IMR-90 (cell line): Measurements from ENCODE around the gene NEK8. TPM values are rescaled to one million over a fixed set of nuclear protein-coding genes. Genes with fewer than 3 reads are reported as not detected.

Experiments used
- ATAC-seq: fragments of 200-7000 bp; cut with Tn5 transposase; 2 replicates; pipeline ENCODE4 v1.9.1; 2020; ENCODE audit warnings: low read depth, mild to moderate bottlenecking, moderate library complexity
- BruUV-seq: library from RNA; stranded (reverse); fragments of 400-500 nt; replicated peaks from 2 replicates; lab custom pipeline; 2021; lab: Mats Ljungman, UMichigan
- CTCF ChIA-PET: fragments of 300-600 bp; formaldehyde crosslinking; extraction: SDS; loops from one replicate; lab custom pipeline; 2021; ENCODE audit warnings: antibody characterized with exemption; lab: Yijun Ruan, JAX
- POLR2A ChIA-PET: fragments of 300-600 bp; sonication (Branson Sonifier 250); formaldehyde crosslinking; loops from one replicate; lab custom pipeline; 2022; ENCODE audit warnings: antibody characterized with exemption; ENCODE audit not compliant: unreplicated experiment; lab: Charles Lee
- DNase-seq: peaks from one replicate; pipeline ENCODE4 v3.0.0; 2013
- H2AFZ ChIP-seq: replicated peaks from 2 replicates; pipeline ENCODE3; 2013; ENCODE audit warnings: low read length, mild to moderate bottlenecking; ENCODE audit not compliant: poor library complexity
- H2AK5ac ChIP-seq: 2 replicates; pipeline ENCODE4 v1.6.1; 2013; ENCODE audit warnings: low read depth, low read length, inconsistent platforms
- H2AK9ac ChIP-seq: replicated peaks from 2 replicates; pipeline ENCODE3; 2013; ENCODE audit warnings: mild to moderate bottlenecking, low read depth, low read length, moderate library complexity; ENCODE audit not compliant: poor library complexity
- H2BK120ac ChIP-seq: 2 replicates; pipeline ENCODE4 v1.6.1; 2013; ENCODE audit warnings: low read depth, low read length, inconsistent platforms
- H2BK15ac ChIP-seq: 3 replicates; pipeline ENCODE4 v1.6.1; 2013; ENCODE audit warnings: low read depth, low read length, inconsistent platforms
- H2BK20ac ChIP-seq: 2 replicates; pipeline ENCODE4 v1.6.1; 2013; ENCODE audit warnings: low read depth, mild to moderate bottlenecking, inconsistent platforms, low read length, moderate library complexity
- H2BK5ac ChIP-seq: 2 replicates; pipeline ENCODE4 v1.6.1; 2013; ENCODE audit warnings: mild to moderate bottlenecking, low read depth, low read length, inconsistent platforms; ENCODE audit not compliant: poor library complexity, severe bottlenecking
- H3K14ac ChIP-seq: replicated peaks from 2 replicates; pipeline ENCODE4 v1.6.1; 2013; ENCODE audit warnings: low read depth, low read length, inconsistent platforms
- H3K18ac ChIP-seq: 2 replicates; pipeline ENCODE4 v1.6.1; 2013; ENCODE audit warnings: low read depth, low read length, control low read depth
- H3K23ac ChIP-seq: 2 replicates; pipeline ENCODE4 v1.6.1; 2013; ENCODE audit warnings: low read depth, low read length, inconsistent platforms
- H3K27ac ChIP-seq: 2 replicates; pipeline ENCODE4 v1.5.1; 2013; ENCODE audit warnings: mild to moderate bottlenecking, control low read depth, low read length; ENCODE audit not compliant: insufficient read depth
- H3K27me3 ChIP-seq: 2 replicates; pipeline ENCODE4 v1.6.1; 2013; ENCODE audit warnings: low read length; ENCODE audit not compliant: control insufficient read depth, insufficient read depth
- H3K36me3 ChIP-seq: 2 replicates; pipeline ENCODE4 v1.6.1; 2013; ENCODE audit warnings: low read length, mixed read lengths; ENCODE audit not compliant: control insufficient read depth, insufficient read depth
- H3K4ac ChIP-seq: 2 replicates; pipeline ENCODE4 v1.6.1; 2013; ENCODE audit warnings: low read depth, low read length, inconsistent platforms
- H3K4me1 ChIP-seq: 2 replicates; pipeline ENCODE4 v1.6.1; 2013; ENCODE audit warnings: low read length, mixed read lengths; ENCODE audit not compliant: control insufficient read depth, insufficient read depth
- H3K4me2 ChIP-seq: 2 replicates; pipeline ENCODE4 v1.6.1; 2013; ENCODE audit warnings: low read depth, mild to moderate bottlenecking, control low read depth, low read length, moderate library complexity
- H3K4me3 ChIP-seq: 2 replicates; pipeline ENCODE4 v1.5.1; 2013; ENCODE audit warnings: low read depth, mild to moderate bottlenecking, control low read depth, low read length, moderate library complexity; ENCODE audit not compliant: insufficient read depth
- H3K56ac ChIP-seq: 2 replicates; pipeline ENCODE4 v1.6.1; 2013; ENCODE audit warnings: low read length, inconsistent platforms; ENCODE audit not compliant: insufficient read depth; ENCODE audit errors: extremely low read depth
- H3K79me1 ChIP-seq, 2 experiments: 2 replicates each; pipeline ENCODE4 v1.6.1; 2013; ENCODE audit warnings: low read length in 2 of 2, inconsistent platforms in 1 of 2, low read depth in 1 of 2
- H3K9ac ChIP-seq: 2 replicates; pipeline ENCODE4 v1.6.1; 2013; ENCODE audit warnings: low read depth, low read length, control low read depth
- H3K9me1 ChIP-seq: 2 replicates; pipeline ENCODE4 v1.6.1; 2013; ENCODE audit warnings: low read length, inconsistent platforms; ENCODE audit not compliant: insufficient read depth
- H3K9me3 ChIP-seq: 2 replicates; pipeline ENCODE4 v1.6.1; 2013; ENCODE audit warnings: low read length; ENCODE audit not compliant: control insufficient read depth, insufficient read depth
- H4K20me1 ChIP-seq: 2 replicates; pipeline ENCODE4 v1.6.1; 2013; ENCODE audit warnings: low read length, inconsistent platforms; ENCODE audit not compliant: insufficient read depth
- H4K5ac ChIP-seq: 2 replicates; pipeline ENCODE4 v1.6.1; 2013; ENCODE audit warnings: mild to moderate bottlenecking, low read depth, low read length, control low read depth
- H4K8ac ChIP-seq, 2 experiments: 2 replicates each; pipeline ENCODE4 v1.6.1; 2013; ENCODE audit warnings: low read depth in 2 of 2, low read length in 2 of 2, control low read depth in 1 of 2, inconsistent platforms in 1 of 2
- H4K91ac ChIP-seq: 2 replicates; pipeline ENCODE4 v1.6.1; 2013; ENCODE audit warnings: low read depth, low read length, inconsistent platforms; ENCODE audit not compliant: insufficient read depth
- CEBPB ChIP-seq: IDR thresholded peaks from 2 replicates; pipeline ENCODE4 v1.6.1; 2012; ENCODE audit warnings: low read depth, low read length, improper control_type of control experiment
- MAFK ChIP-seq: IDR thresholded peaks from 2 replicates; pipeline ENCODE4 v1.6.1; 2012; ENCODE audit warnings: low read depth, low read length, improper control_type of control experiment
- MAZ ChIP-seq: IDR thresholded peaks from 2 replicates; pipeline ENCODE4 v1.6.1; 2012; ENCODE audit warnings: low read depth, mild to moderate bottlenecking, low read length, improper control_type of control experiment, moderate library complexity, borderline replicate concordance
- NFE2L2 ChIP-seq: fragments of 150-350 bp; IDR thresholded peaks from 2 replicates; pipeline ENCODE4 v1.6.1; 2016; ENCODE audit warnings: low read depth, mild to moderate bottlenecking, low read length
- RCOR1 ChIP-seq: IDR thresholded peaks from 2 replicates; pipeline ENCODE4 v1.6.1; 2012; ENCODE audit warnings: mild to moderate bottlenecking, low read length, improper control_type of control experiment; ENCODE audit not compliant: insufficient replicate concordance
- RFX5 ChIP-seq: IDR thresholded peaks from 2 replicates; pipeline ENCODE4 v1.8.0; 2012; ENCODE audit warnings: low read depth, mild to moderate bottlenecking, low read length, moderate library complexity
- SMC3 ChIP-seq: fragments of 150-350 bp; IDR thresholded peaks from 2 replicates; pipeline ENCODE4 v1.6.1; 2016; ENCODE audit warnings: low read depth, mild to moderate bottlenecking, antibody characterized with exemption, low read length, moderate library complexity
- WGBS, 2 experiments: methylation state at CpG; one replicate each; pipeline versions ENCODE4 v1.1.5 to v1.1.7; 2013; ENCODE audit warnings: missing lambda C conversion rate in 2 of 2; ENCODE audit not compliant: insufficient read length in 1 of 2; ENCODE audit errors: extremely low coverage in 2 of 2; 5-methylcytosine and 5-hydroxymethylcytosine counted together
- dilution Hi-C: fragments of 300-500 bp; cut with HindIII; formaldehyde crosslinking; loops from one replicate; pipeline ENCODE4 v1.14.3; 2018; ENCODE audit warnings: low sequenced_read_pairs; ENCODE audit not compliant: unreplicated experiment
- in situ Hi-C: fragments of 300-500 bp; cut with MboI; formaldehyde crosslinking; loops from 3 replicates; pipeline ENCODE4 v1.14.3; 2019; ENCODE audit warnings: low sequenced_read_pairs, inconsistent platforms, mixed read lengths
- intact Hi-C: fragments of 100-400 bp; cut with micrococcal nuclease; formaldehyde crosslinking; loops from 2 replicates; pipeline ENCODE4 v1.10.0; 2022
- polyA plus RNA-seq, 3 experiments: library from polyadenylated mRNA; depleted of rRNA; stranded (reverse); fragments of >200 nt; gene quantifications; 2 replicates each; pipeline ENCODE4 v1.2.3, GENCODE V29; 2012; ENCODE audit warnings: low replicate concordance in 1 of 3
- total RNA-seq: library from RNA; depleted of rRNA; stranded (reverse); fragments of >200 nt; gene quantifications from 2 replicates; pipeline ENCODE4 v1.2.3, GENCODE V29; 2012
- TF ChIP-seq, protein P1 (sequence below): conservative IDR thresholded peaks from 2 replicates; pipeline ENCODE4 v1.5.1; 2012; ENCODE audit warnings: mild to moderate bottlenecking, low read depth, low read length, improper control_type of control experiment

Gene NEK8
- total and polyA plus RNA-seq, 2 of the 4 experiments (the other 2 are of a cell fraction) = 4.6 to 5.2 TPM

DNA sequence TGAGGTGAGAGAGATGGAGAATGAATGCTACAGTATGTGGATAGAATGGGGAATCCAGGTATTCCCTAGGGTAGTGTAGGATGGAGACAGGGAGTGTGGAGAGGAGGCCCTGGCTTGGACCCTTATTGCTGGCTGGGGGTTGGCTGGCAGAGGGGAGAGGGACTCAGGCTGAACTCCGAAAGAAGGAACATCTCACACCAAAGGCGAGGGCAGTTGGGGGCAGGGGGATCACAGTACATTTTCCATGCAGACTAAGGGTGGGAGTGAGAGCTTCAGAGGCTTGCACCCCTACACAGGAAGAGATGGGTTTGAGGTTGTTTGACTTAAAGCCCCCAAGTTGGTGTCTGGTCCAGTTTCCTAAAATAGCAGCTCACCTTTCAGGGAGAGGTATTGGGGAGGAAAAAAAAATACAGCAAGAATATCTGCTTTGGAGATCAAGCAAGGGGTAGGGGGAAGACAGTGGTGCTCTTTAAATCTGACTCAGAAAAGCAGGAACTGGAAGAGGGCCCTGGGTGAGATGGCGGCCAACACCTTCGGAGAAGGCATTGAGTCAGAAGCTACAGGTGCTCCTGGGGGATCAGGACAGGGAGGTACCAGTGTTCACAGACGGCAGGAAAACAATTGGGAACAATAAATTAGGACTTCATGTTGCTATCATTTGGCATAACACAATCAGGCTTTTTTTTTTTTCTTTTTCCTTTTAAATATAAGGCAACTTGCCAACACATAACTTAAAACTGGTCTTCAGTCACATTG is 27.6 kb downstream of the NEK8 start:
- Histone ChIP-seq H3K27ac (no peak overlapping the region), H3K4me2 (no peak overlapping the region), H2BK120ac (no peak overlapping the region), H3K4ac (no peak overlapping the region), H4K20me1 (peaks cover 33% of the 10 kb centered on the region; the same call in 1 of the 2 replicates), H3K9me1 (no peaks in the 10 kb centered on the region), H2BK15ac (no peak overlapping the region), H4K8ac (no peak overlapping the region), H3K4me1 (peaks cover 5% of the 10 kb centered on the region), H2BK20ac (no peak overlapping the region), H3K56ac (no peak overlapping the region), H3K36me3 (peaks cover 37% of the 10 kb centered on the region), H3K27me3 (no peaks in the 10 kb centered on the region), H3K14ac (no peak overlapping the region), H4K5ac (no peak overlapping the region), H2AK5ac (no peak overlapping the region), H3K4me3 (no peak overlapping the region), H3K79me1 (peaks cover 11 to 64% of the 10 kb centered on the region in 2 experiments; a peak in 3 of 4 replicates), H2BK5ac (no peak overlapping the region), H3K9me3 (no peaks in the 10 kb centered on the region), H3K18ac (no peak overlapping the region), H4K91ac (no peak overlapping the region), H3K23ac (no peak overlapping the region), H2AK9ac (no peak overlapping the region), H3K9ac (no peak overlapping the region), H2AFZ (no peak overlapping the region)
- dilution Hi-C loops (no loop called here), in situ Hi-C loops (no loop called here), intact Hi-C loops (no loop called here)
- WGBS, 2 experiments = 93% methylated on average over 3 of the region's 5 CpGs; no CpG with 5 or more reads in 1 of the 2 experiments
- POLR2A ChIA-PET = no interaction called here
- BruUV-seq = no TSS peak
- DNase-seq (no peak), ATAC-seq (no peak)
- CTCF ChIA-PET = interaction anchor here (0.6 kb wide), 1 partner anchor 11 kb away, joined by 3 read pairs; no protein-coding TSS in a partner anchor
- no peak for TF ChIP-seq NFE2L2
- TF ChIP-seq SMC3 = no peak
- no peak for TF ChIP-seq RCOR1
- TF ChIP-seq CEBPB = no peak
- no peak for TF ChIP-seq MAFK
- TF ChIP-seq MAZ = no peak
- TF ChIP-seq, protein P1, sequence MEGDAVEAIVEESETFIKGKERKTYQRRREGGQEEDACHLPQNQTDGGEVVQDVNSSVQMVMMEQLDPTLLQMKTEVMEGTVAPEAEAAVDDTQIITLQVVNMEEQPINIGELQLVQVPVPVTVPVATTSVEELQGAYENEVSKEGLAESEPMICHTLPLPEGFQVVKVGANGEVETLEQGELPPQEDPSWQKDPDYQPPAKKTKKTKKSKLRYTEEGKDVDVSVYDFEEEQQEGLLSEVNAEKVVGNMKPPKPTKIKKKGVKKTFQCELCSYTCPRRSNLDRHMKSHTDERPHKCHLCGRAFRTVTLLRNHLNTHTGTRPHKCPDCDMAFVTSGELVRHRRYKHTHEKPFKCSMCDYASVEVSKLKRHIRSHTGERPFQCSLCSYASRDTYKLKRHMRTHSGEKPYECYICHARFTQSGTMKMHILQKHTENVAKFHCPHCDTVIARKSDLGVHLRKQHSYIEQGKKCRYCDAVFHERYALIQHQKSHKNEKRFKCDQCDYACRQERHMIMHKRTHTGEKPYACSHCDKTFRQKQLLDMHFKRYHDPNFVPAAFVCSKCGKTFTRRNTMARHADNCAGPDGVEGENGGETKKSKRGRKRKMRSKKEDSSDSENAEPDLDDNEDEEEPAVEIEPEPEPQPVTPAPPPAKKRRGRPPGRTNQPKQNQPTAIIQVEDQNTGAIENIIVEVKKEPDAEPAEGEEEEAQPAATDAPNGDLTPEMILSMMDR = no peak
- TF ChIP-seq RFX5 = no peak
